NCI-H1092 (cell line): ENCODE data around the gene ABLIM1.

Experiments used
- DNase-seq: peaks from one replicate; lab custom pipeline; 2025; lab: John Stamatoyannopoulos, UW

Gene ABLIM1

DNA sequence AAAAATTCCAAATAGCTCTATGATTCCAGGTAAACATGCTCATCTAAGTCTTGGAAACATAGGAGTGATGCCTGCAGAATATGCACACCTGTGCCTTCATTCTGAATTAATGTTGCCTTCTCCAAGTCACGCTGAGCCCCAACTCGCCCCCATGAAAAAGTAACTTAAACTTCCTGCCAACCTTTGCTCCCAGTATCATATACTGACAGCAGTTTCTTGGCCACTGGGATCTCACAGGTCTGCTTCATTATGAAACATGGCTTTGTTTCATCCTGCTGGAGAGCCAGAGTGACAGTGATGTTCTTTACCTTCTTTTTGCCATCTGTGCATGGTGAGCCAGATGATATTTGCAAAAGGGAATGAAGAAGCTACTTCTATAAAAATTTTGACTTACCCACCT, 34.9 kb downstream of the ABLIM1 start:
- DNase-seq = no peak

DNA sequence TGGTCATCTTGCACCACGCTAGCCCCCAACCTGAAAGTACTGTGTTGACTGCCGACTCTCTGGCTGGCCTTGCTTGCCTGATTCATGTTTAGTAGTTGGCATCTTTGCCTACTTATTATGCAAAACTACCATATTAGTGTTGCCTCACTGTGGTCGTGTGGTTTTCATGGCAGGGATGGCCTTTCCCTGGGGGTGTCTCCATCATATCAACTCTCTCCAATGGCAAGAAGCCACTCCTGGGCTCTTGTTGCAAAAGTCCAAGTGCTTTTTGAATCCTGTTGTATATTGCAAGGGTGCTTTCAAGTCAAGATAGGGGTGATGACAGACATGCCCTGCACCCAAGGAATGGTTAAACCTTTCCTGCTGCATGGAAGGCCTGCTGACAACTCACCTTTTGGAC, 39.4 kb downstream of the ABLIM1 start:
- no peak for DNase-seq

DNA sequence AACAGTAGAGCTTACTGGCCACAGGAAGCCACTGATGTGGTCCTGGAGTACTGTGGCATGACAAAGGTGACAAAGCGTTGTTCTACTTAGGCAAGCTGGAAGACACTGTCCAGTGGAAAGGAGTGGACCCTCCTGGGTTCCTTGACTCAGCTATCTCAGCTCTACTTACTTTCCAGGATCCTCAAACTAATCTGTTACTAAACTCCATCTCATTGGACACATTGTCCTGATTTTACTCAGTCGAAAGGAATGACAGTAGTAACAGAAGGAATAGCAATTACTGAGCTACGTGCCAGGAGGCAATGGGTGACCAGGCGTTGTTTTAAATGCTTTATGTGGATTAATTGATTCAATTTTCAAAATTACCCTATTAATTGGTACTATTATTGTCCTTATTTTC, 41.6 kb downstream of the ABLIM1 start:
- no peak for DNase-seq

DNA sequence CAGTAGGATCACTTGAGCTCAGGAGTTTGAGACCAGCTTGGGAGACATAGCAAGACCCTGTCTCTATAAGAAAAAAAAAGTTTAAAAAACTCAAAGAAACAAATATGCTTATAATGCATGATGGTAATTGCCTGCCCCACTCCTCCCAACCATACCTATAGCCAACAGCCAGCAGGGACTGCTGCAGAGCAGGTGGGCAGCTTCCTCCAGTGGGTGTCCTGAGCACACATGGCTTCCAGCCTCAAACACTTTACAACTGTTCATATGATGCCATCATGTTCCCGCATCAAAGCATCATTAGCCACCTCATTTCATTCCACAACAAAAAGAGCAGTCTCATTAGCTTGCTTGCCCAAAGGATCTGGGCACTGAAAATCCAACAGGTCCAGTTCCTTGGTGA, 42.0 kb downstream of the ABLIM1 start:
- DNase-seq = no peak

DNA sequence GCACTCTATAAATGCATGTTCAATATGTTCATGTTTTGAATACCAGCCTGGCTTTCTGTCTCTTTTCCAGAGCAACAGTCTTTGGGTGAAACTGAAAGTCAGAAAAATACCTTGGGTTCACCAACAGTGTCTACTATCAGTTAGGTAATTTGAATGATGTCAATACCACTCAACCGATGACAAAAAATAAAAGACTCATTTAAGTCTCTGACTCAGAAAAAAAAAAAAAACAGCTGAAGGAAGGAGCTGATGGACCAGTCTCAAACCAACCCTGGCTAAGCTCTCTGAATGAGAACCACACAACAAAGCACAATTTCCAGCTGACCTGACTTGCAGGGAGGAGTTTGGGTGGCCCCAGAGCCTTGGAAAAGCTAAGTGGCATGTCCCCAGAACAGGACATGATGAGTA, 42.5 kb downstream of the ABLIM1 start:
- DNase-seq = no peak

DNA sequence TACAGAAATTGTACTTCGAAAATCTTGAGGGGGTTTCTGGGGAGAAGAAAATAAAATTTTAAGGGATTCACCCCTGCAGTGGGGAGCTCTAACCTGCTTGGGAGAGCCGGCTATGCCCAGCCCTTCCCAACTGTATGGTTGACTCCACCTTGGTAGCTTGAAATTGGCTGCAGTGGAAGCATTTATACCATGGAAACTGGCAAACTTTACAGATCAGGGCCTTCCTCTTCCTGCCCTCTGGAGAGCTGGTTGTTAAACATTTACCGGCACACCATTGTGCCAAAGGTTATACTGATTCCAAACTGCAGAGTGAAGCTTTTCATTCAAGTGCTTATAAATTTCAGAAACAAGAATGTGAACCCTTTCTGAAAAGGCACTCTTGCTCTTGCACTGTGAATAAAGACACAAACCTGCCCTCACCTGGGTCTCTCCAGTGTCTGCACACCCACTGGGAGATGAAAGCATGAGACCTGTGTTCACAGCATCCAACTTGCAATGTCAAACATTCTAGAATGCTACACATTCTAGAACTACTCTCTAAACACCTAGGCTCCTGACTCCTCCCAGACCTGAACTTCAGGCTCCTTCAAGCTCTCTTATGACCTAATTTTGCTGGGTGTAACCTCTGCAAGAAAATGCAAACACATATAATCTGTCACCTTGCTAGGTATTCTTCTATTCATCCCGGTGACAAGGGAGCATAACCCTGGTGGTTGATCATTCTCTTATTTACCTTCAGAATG, 44.7 kb downstream of the ABLIM1 start:
- DNase-seq = no peak

DNA sequence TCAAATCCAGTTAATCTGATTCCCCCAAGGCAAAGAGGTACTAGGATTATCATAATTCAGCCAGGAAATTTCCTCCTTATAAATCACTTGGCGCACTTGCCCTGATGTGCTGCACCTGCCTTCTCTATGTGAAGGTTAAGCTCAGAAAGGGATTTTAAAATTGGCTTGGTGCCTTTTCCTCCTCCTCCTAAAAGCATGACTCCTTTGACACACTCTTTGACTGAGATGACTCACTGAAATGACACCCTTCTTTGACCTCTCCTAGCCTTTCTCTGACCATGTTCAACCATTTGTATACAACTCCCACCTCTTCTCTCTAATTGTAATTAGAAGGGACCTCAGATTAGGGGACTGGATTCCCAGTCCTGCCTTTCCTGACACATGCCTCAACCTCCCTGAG, 46.5 kb downstream of the ABLIM1 start:
- no peak for DNase-seq

- DNase-seq = no peak
These were observed 48.3 kb downstream of the ABLIM1 start for GRCh38 chr10:114609518-114610426.

- no peak for DNase-seq
These were observed 50.6 kb downstream of the ABLIM1 start for GRCh38 chr10:114607358-114607998.

DNA sequence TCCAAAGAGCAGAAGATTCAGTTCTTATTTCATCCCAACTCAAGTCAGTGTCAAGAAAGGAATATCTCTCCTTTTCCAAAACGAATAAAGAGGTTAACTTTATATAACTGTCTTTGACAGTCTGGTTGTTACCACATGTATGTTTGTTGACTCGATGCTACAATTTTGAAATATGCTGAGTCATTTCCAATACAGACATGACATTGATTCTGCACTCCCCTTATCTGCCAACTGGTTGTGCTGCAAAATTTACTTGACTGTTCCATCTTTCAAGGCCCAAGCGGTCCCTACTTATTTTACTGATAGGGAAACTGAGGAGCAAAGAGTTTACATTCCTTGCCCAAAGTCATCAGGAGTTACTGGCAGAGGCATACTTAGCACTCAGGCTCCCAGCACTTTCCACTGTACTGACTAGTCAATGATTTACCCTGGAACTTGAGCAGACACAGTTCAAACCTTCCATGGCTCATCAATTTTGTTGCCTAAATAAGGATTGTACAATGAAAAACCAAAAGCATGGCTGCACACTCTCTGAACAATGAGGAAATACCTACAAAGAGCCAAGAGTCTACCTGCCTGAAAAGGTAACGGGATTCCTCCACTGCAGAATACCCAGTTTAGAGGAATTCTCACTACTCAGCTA, 52.8 kb downstream of the ABLIM1 start:
- DNase-seq = no peak

DNA sequence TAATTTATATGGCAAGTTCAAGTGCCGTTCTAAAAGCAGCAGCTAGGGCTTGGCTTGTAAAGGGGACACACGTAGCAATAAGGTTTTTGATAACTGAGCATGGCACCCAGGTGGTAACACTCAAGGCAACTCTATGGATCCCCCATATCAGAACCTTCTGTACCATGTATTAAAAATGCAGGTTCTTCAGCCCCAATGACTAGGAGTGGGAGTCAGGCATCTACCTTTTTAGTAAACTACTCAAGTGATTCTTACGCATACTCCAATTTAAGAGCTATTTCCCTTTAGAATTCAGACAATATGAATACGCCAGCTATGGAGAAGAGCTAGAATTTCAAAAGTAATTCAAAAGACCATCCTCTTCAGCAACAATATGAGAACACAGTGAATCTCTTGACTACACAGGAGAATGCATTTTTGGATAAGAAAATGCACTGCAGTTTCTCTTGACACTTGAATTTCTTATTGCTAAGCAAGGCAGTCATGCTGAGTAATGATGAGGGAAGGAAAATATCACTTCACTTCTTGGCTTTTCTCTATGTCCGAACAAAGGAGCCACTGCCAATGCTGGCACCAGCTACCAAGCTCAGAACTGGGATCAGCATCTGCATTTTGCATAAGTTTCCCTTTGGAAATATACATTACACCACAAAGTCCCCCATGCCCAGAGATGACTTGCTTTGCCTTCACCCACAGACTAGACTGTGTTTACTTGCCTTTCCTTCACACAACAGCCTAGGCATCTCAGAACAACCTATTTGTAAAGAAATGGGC, 53.5 kb downstream of the ABLIM1 start:
- no peak for DNase-seq

DNA sequence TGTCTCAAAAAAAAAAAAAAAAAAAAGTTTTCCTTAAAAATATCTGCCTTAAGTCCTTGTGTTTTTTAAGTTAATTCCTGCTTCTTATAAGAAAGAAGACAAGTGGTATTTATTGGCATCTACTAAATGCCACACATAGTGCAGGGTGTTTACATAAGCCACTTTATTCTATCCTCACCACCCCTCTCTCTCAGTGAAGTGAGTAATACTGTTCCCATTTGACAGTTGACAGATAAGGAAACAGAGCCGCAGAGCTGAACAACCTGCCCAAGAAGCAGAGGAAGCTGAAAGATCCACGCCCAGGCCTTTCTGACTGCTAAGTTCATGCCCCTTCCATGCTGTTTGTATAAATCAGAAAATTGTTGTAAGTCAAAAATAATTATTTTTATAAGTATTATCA, 54.1 kb downstream of the ABLIM1 start:
- DNase-seq = no peak

- no peak for DNase-seq
These were observed 54.8 kb downstream of the ABLIM1 start for GRCh38 chr10:114603303-114603702.

GRCh38 chr10:114600057-114600456, 58.0 kb downstream of the ABLIM1 start:
- no peak for DNase-seq

- DNase-seq = no peak
These were observed 61.3 kb downstream of the ABLIM1 start for GRCh38 chr10:114596793-114597192.

DNA sequence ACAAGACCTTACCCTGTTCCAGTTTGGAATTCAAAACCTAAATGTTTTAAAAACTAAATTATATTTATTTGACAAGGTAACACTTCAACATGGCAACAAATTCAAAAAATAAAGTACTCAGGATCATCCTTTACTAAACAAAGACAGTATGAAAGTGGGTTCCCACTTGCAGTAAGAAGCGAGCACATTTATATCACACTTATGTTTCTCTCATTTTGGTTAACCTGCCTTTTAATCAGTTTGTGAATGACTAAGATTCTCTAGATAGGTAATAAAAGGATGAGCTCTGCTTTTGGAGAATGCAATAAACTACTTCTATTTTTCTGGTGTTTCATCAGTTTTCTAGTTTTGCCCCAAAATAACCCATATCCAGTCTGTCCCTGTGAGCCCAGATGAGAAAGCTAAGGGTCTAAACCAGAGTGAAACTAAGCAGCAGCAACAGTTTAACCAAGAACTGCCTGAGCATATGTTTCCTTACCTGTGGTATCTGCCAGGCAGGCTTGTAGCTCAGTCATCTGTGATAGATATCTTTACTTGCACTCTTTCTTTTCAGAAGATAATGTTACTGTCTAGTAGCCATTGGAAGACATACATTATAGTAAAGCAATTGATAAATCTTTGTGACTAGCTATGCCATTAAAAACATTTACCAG, 64.1 kb downstream of the ABLIM1 start:
- DNase-seq = no peak

GRCh38 chr10:114593240-114593792, 64.8 kb downstream of the ABLIM1 start:
- no peak for DNase-seq

GRCh38 chr10:114590993-114591392, 67.1 kb downstream of the ABLIM1 start:
- no peak for DNase-seq

DNA sequence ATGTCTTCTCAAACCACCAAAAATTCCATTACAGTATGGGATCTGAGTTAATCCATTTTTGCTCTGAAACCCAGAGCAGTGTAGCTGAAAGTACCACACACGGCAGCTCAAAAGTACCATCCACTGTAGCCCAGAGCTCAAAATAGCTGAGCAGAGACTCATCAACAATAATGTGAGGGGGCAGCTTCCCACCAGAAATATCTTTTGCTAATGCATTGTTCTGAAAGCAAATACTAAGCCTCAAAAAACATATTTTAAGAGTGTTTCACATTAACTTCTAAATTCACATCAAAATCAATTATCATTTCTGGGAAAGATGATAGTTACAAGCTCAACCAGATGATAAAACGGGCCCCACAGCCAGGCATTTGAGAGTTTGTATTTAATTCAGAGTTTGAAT, 73.7 kb downstream of the ABLIM1 start:
- no peak for DNase-seq

GRCh38 chr10:114581071-114581470, 77.0 kb downstream of the ABLIM1 start:
- no peak for DNase-seq

- no peak for DNase-seq
These were observed 80.9 kb downstream of the ABLIM1 start for GRCh38 chr10:114577133-114577532.
